GM23248 (cell line): Measurements from ENCODE around the gene COPRS.
"Not testable (repeated sequence)": the region's sequence is repeated elsewhere in the genome, so short reads cannot be mapped to it uniquely, and the experiment has no call there.

Source experiments
- EZH2 ChIP-seq: fragments of 200-600 bp; sonication (generic); IDR thresholded peaks from 2 replicates; pipeline ENCODE4 v1.6.1; 2018; ENCODE audit warnings: antibody characterized with exemption, mild to moderate bottlenecking; ENCODE audit not compliant: insufficient read depth, poor library complexity, severe bottlenecking
- EZH2phosphoT487 ChIP-seq: fragments of 200-600 bp; sonication (generic); IDR thresholded peaks from 2 replicates; pipeline ENCODE4 v1.6.1; 2018; ENCODE audit warnings: antibody characterized with exemption, moderate library complexity, mild to moderate bottlenecking, low read depth; ENCODE audit not compliant: insufficient read depth

DNA sequence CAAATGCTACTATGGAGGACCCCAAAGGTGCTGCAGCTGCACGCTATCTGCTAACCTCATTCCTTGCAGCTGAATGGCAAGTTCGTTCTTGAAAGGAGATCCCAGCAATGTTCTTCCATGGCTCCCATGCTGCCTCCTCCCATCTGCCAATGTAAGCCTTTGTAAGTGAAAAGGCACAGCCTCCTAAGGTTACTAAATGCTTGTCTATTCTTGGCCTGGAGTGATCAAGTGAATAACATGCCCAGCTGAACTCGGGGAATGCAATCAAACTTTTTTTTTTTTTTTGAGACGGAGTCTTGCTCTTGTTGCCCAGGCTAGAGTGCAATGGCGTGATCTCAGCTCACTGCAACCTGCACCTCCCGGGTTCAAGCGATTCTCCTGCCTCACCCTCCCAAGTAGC is 49.2 kb downstream of the COPRS start:
- not testable (repeated sequence) for TF ChIP-seq EZH2, EZH2phosphoT487
